ENCODE results near the gene CRBN.

Gene CRBN

DNA sequence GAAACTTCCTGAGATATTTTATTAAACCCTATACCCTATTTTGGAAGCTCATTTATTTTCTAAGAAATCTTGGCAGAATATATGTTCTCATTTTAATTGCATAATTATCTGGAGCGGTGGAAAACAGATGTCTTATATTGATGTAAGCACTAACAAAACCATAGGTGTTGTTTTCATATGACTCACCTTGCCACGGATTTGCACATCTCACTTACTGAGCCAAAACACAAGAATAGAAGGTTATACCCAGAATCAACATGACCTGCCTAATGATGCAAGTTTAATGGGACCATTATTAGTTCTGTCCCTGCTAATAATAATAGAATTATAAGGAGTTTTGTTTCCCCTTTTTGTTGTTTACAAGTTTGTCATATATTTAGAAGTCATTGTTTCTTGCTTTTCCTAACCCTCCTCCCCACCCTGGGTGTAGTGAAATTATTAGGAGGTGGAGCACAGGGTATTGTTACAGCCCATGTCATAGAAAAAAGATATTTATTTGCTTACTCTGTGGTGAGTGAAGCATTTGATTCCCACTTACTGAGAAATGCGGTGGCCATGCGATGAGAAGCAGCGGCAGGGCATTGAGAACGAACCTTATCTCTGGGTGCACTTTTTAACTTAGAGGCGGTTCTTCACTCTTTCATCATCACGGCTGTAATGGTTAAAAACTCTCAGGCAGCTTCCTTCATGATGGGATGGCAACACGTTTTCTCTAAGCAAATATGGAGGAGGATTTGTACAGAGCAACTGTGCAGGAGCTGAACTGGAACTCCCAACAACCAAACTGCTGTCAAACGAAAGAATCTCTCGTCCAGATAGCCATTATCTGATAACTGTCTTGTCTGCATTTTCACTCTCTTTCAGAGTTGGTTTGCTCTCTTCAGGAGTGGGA is 69.8 kb downstream of the CRBN start:
- no peak for DNase-seq

DNA sequence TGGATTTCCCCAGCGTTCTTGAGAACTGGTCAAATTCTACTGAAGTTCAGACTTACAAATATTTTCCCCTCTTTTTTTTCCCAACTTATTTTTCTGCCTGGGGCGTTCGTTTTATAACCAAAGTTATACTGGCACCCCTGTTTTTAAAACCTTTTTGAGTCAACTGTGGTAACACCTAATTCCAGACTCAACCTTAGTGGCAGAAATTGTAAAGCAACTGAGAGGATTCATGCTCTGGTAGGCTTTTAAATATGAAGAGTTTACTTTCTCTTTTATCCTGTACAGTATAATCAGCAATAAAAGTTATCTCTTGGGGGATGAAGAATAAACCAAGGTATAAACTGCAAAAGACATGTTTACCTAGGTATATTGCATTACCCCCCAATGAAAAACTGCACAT is 71.6 kb downstream of the CRBN start:
- no peak for DNase-seq

GRCh38 chr3:3107181-3107580 is 72.3 kb downstream of the CRBN start:
- no peak for DNase-seq

DNA sequence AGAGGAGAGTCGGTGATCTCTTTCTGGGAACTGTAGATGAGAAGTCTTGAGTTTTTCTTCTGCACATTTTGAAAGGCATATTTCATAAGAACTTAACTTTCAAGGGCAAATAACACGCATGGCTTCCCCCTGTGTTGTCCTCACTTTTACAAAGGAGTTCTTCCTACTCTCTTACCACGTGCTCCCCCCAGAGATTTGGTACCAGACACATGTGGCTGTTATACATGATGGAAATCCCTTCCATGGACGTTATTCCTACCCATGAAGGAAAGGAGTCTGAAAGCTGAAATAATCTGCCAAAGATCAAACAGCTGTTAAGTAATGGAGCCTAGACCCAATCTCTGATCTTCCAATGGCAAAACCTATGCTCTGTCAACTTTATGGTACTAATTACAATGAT is 73.7 kb downstream of the CRBN start:
- no peak for DNase-seq

DNA sequence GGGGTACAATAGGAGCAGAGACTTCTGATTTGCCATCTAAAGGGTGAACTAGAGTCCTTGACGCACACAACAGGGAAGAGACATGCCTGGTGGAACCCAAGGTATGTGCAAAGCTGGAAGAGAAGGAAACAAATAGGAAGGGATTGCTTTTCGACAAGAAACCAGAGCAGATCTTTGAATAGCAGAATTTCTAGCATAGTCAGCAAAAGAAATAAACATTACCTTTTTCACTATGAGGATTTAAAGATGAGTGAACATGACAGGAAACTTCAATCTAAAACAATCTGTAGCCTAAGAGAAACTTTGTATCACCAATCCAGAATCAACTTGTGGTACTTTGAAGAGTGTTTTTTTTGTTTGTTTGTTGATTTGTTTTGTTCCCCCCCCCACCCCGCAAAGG is 74.2 kb downstream of the CRBN start:
- DNase-seq: no peak

- DNase-seq: no peak
Observed at GRCh38 chr3:3102751-3103150, 76.7 kb downstream of the CRBN start.

GRCh38 chr3:3101660-3102458 is 77.6 kb downstream of the CRBN start:
- DNase-seq: no peak
